ENCODE measurements around the gene TENT4B. TPM values are rescaled to one million over a fixed set of nuclear protein-coding genes. Genes with fewer than 3 reads are reported as not detected.

Gene TENT4B
- total RNA-seq, 2 donors from 2014 or later = 11.5 to 15.1 TPM

- Histone ChIP-seq H3K27me3 (replicated peaks; ENCODE audit: insufficient read depth) (no peaks in the 10 kb centered on the region), H3K36me3 (no peaks in the 10 kb centered on the region), H3K27ac (no peak overlapping the region), H3K4me1 (replicated peaks) (peaks cover 5% of the 10 kb centered on the region), H3K4me3 (no peak overlapping the region), H3K9me3 (no peaks in the 10 kb centered on the region)
- 87% methylated on average over 16 of the region's 16 CpGs for WGBS
- DNase-seq (ENCODE audit: low spot score) = no peak
- intact Hi-C loops (cut with DNase I) = no loop called here
- TF ChIP-seq, protein P1, sequence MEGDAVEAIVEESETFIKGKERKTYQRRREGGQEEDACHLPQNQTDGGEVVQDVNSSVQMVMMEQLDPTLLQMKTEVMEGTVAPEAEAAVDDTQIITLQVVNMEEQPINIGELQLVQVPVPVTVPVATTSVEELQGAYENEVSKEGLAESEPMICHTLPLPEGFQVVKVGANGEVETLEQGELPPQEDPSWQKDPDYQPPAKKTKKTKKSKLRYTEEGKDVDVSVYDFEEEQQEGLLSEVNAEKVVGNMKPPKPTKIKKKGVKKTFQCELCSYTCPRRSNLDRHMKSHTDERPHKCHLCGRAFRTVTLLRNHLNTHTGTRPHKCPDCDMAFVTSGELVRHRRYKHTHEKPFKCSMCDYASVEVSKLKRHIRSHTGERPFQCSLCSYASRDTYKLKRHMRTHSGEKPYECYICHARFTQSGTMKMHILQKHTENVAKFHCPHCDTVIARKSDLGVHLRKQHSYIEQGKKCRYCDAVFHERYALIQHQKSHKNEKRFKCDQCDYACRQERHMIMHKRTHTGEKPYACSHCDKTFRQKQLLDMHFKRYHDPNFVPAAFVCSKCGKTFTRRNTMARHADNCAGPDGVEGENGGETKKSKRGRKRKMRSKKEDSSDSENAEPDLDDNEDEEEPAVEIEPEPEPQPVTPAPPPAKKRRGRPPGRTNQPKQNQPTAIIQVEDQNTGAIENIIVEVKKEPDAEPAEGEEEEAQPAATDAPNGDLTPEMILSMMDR (IDR thresholded peaks at IDR 0.05) = no peak
- TF ChIP-seq POLR2AphosphoS5 (IDR thresholded peaks at IDR 0.05) (no peak), POLR2A (IDR thresholded peaks at IDR 0.05) (no peak)
Observed at GRCh38 chr16:50263060-50263909, 110.2 kb downstream of the TENT4B start.

GRCh38 chr16:50263940-50264929 is 111.1 kb downstream of the TENT4B start:
- no peak for DNase-seq (ENCODE audit: low spot score)
- peaks cover 5% of the 10 kb centered on the region for H3K4me1 ChIP-seq (replicated peaks)
- TF ChIP-seq POLR2AphosphoS5 (IDR thresholded peaks at IDR 0.05) (no peak), POLR2A (IDR thresholded peaks at IDR 0.05) (no peak)
- TF ChIP-seq, protein P1 (IDR thresholded peaks at IDR 0.05) = no peak

DNA sequence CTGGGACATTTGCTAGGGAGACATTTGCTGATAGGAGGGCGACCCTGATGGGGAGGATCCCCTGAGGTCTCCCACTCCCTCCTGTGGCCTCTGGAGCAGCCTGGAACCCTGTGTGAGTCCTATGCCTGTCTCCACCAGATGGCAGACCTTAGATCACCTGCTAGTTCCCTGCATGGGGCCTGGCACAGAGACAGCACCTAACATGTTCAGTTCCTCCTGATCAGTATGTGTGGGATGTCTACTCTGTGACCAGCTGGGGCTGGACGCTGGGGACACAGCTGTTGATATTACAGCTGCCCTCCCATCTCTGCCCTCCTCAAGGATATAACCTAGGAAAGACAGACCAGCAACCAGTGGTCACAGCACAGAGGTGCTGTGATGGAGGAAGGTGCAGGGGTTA is 112.2 kb downstream of the TENT4B start:
- no peak for DNase-seq (ENCODE audit: low spot score)
- Histone ChIP-seq H3K27me3 (replicated peaks; ENCODE audit: insufficient read depth) (no peaks in the 10 kb centered on the region), H3K9me3 (no peaks in the 10 kb centered on the region), H3K4me1 (replicated peaks) (peaks cover 5% of the 10 kb centered on the region), H3K27ac (no peak overlapping the region), H3K4me3 (no peak overlapping the region), H3K36me3 (no peaks in the 10 kb centered on the region)
- TF ChIP-seq POLR2AphosphoS5 (IDR thresholded peaks at IDR 0.05) (no peak), POLR2A (IDR thresholded peaks at IDR 0.05) (no peak)
- TF ChIP-seq, protein P1 (IDR thresholded peaks at IDR 0.05) = no peak
- 56% methylated on average over 2 of the region's 2 CpGs for WGBS
- intact Hi-C loops (cut with DNase I) = no loop called here

More at GRCh38 chr16:50263940-50264929, 111.1 kb downstream of the TENT4B start:
- Histone ChIP-seq H3K27me3 (replicated peaks; ENCODE audit: insufficient read depth) (no peaks in the 10 kb centered on the region), H3K9me3 (no peaks in the 10 kb centered on the region), H3K4me3 (no peak overlapping the region), H3K27ac (no peak overlapping the region), H3K36me3 (no peaks in the 10 kb centered on the region)
- intact Hi-C loops (cut with DNase I) = no loop called here
- WGBS = 90% methylated on average over 8 of the region's 8 CpGs

- Histone ChIP-seq H3K27ac (no peak overlapping the region), H3K9me3 (no peaks in the 10 kb centered on the region), H3K4me3 (no peak overlapping the region), H3K27me3 (replicated peaks; ENCODE audit: insufficient read depth) (no peaks in the 10 kb centered on the region), H3K4me1 (replicated peaks) (peaks cover 5% of the 10 kb centered on the region), H3K36me3 (no peaks in the 10 kb centered on the region)
- DNase-seq (ENCODE audit: low spot score) = no peak
- intact Hi-C loops (cut with DNase I) = no loop called here
- WGBS = 92% methylated on average over 10 of the region's 10 CpGs
- no peak for TF ChIP-seq POLR2A (IDR thresholded peaks at IDR 0.05)
Observed at GRCh38 chr16:50265716-50266336, 112.7 kb downstream of the TENT4B start.
